HepG2 (cell line): ENCODE data around the gene RTP2. TPM values are rescaled to one million over a fixed set of nuclear protein-coding genes. Genes with fewer than 3 reads are reported as not detected.

Experiments used
- BORCS8-MEF2B ChIP-seq: sonication (generic); formaldehyde crosslinking; IDR thresholded peaks from 2 replicates; pipeline ENCODE4 v1.8.0; 2022; ENCODE audit warnings: mild to moderate bottlenecking, missing genetic modification reagents
- CBX2 ChIP-seq, 2 experiments: fragments of 200-600 bp in 1 of 2; sonication (generic); formaldehyde crosslinking in 1 of 2; IDR thresholded peaks; 2 replicates each; pipeline versions ENCODE4 v1.7.0 to v1.8.1; 2018 to 2022; ENCODE audit warnings: low read depth in 2 of 2, low read length in 1 of 2, mild to moderate bottlenecking in 1 of 2, missing genetic modification reagents in 1 of 2
- CC2D1A ChIP-seq: sonication (generic); formaldehyde crosslinking; IDR thresholded peaks from 2 replicates; pipeline ENCODE4 v1.8.1; 2023; ENCODE audit warnings: mild to moderate bottlenecking, missing genetic modification reagents
- CENPT ChIP-seq: sonication (generic); formaldehyde crosslinking; IDR thresholded peaks from 2 replicates; pipeline ENCODE4 v1.8.0; 2022; ENCODE audit warnings: low read depth, mild to moderate bottlenecking, moderate library complexity, missing genetic modification reagents
- HOXA7 ChIP-seq: sonication (generic); formaldehyde crosslinking; IDR thresholded peaks from 2 replicates; pipeline ENCODE4 v1.8.1; 2022; ENCODE audit warnings: mild to moderate bottlenecking, missing genetic modification reagents, moderate library complexity
- KDM2A ChIP-seq: sonication (generic); formaldehyde crosslinking; IDR thresholded peaks from 2 replicates; pipeline ENCODE4 v1.4.0; 2020; ENCODE audit warnings: low read depth, missing genetic modification reagents, borderline replicate concordance
- NAIF1 ChIP-seq: sonication (generic); formaldehyde crosslinking; IDR thresholded peaks from 2 replicates; pipeline ENCODE4 v1.5.0; 2020; ENCODE audit warnings: mild to moderate bottlenecking, missing genetic modification reagents, borderline replicate concordance
- NCOA1 ChIP-seq: sonication (generic); formaldehyde crosslinking; IDR thresholded peaks from 2 replicates; pipeline ENCODE4 v1.9.0; 2021; ENCODE audit warnings: missing genetic modification reagents
- RXRB ChIP-seq: IDR thresholded peaks from 2 replicates; pipeline ENCODE4 v1.6.1; 2016; ENCODE audit warnings: borderline replicate concordance, missing genetic modification reagents, missing compliant biosample characterization
- SNAI1 ChIP-seq: sonication (generic); formaldehyde crosslinking; IDR thresholded peaks from 2 replicates; pipeline ENCODE4 v1.5.0; 2020; ENCODE audit warnings: mild to moderate bottlenecking, missing genetic modification reagents, borderline replicate concordance
- SOX6 ChIP-seq, 2 experiments: fragments of 450-650 bp in 1 of 2; sonication (generic) in 1 of 2; formaldehyde crosslinking in 1 of 2; IDR thresholded peaks; 2 replicates each; pipeline versions ENCODE4 v1.4.0 to v1.6.1; 2017 to 2020; ENCODE audit warnings: antibody characterized with exemption in 1 of 2, mild to moderate bottlenecking in 1 of 2, missing genetic modification reagents in 1 of 2
- SRSF1 ChIP-seq: fragments of 200-400 bp; formaldehyde crosslinking; optimal IDR thresholded peaks from 2 replicates; pipeline ENCODE3; 2017; ENCODE audit warnings: mild to moderate bottlenecking, low read depth, low read length, moderate library complexity
- TEAD3 ChIP-seq: optimal IDR thresholded peaks from 2 replicates; pipeline ENCODE3; 2016; ENCODE audit warnings: borderline replicate concordance
- ZFX ChIP-seq: sonication (generic); formaldehyde crosslinking; IDR thresholded peaks from 2 replicates; pipeline ENCODE4 v1.4.0; 2020; ENCODE audit warnings: mild to moderate bottlenecking, low read depth, missing genetic modification reagents, moderate library complexity
- ZNF138 ChIP-seq: sonication (generic); formaldehyde crosslinking; IDR thresholded peaks from 2 replicates; pipeline ENCODE4 v1.5.0; 2020; ENCODE audit warnings: mild to moderate bottlenecking, low read depth, missing genetic modification reagents
- ZNF143 ChIP-seq: sonication (generic); formaldehyde crosslinking; IDR thresholded peaks from 2 replicates; pipeline ENCODE4 v1.4.0; 2020; ENCODE audit warnings: missing genetic modification reagents
- ZNF224 ChIP-seq: sonication (generic); formaldehyde crosslinking; IDR thresholded peaks from 2 replicates; pipeline ENCODE4 v1.5.0; 2020; ENCODE audit warnings: mild to moderate bottlenecking, missing genetic modification reagents
- ZNF776 ChIP-seq: sonication (generic); formaldehyde crosslinking; IDR thresholded peaks from 2 replicates; pipeline ENCODE4 v1.4.0; 2020; ENCODE audit warnings: mild to moderate bottlenecking, missing genetic modification reagents
- ZSCAN31 ChIP-seq: sonication (generic); formaldehyde crosslinking; IDR thresholded peaks from 2 replicates; pipeline ENCODE4 v1.5.0; 2020; ENCODE audit warnings: low read depth, mild to moderate bottlenecking, missing genetic modification reagents
- polyA plus RNA-seq, 8 experiments: library from polyadenylated mRNA; depleted of rRNA in 3 of 8; stranded (reverse) in 7 of 8; unstranded in 1 of 8; fragments of >200 nt; fragmentation: Illumina TruSeq in 4 of 8; extraction: Trizol in 4 of 8; gene quantifications; 2 replicates each; pipeline versions ENCODE4 v1.2.1 to v1.2.3, GENCODE V29; 2011 to 2016; ENCODE audit warnings: low read depth in 4 of 8, missing spikeins in 1 of 8, mixed read lengths in 1 of 8; ENCODE audit not compliant: insufficient read depth in 1 of 8
- total RNA-seq, 5 experiments: library from RNA; depleted of rRNA; stranded (reverse); fragments of >200 nt; fragmentation: Illumina TruSeq; extraction: Trizol; gene quantifications; 2 replicates each; pipeline ENCODE4 v1.2.3, GENCODE V29; 2016; ENCODE audit warnings: low read depth in 1 of 5
- TF ChIP-seq, protein P1 (sequence below): sonication (generic); formaldehyde crosslinking; IDR thresholded peaks from 2 replicates; pipeline ENCODE4 v1.5.0; 2020; ENCODE audit warnings: mild to moderate bottlenecking, missing genetic modification reagents
- TF ChIP-seq, protein P2 (sequence below), 2 experiments: sonication (generic) in 1 of 2; formaldehyde crosslinking in 1 of 2; IDR thresholded peaks; 2 replicates each; pipeline versions ENCODE4 v1.4.0 to v1.6.1; 2016 to 2020; ENCODE audit warnings: borderline replicate concordance in 1 of 2, low read depth in 1 of 2, mild to moderate bottlenecking in 1 of 2, missing genetic modification reagents in 1 of 2

The RTP2 gene
- total and polyA plus RNA-seq, 2 of the 13 experiments (the other 11 are each of a cell fraction or from before 2014, with no cell fraction given): not detected

- TF ChIP-seq NCOA1 (CRISPR knock-in tag) (0 out of 2 replicates have a peak, but pooled peaks have one; percentile 30), BORCS8-MEF2B (peak; percentile 40; the same call in 1 of the 2 replicates), SRSF1 (peak; percentile 23), SNAI1 (CRISPR knock-in tag) (no peak), ZNF143 (CRISPR knock-in tag) (no peak), ZNF776 (CRISPR knock-in tag) (no peak), CENPT (CRISPR knock-in tag) (no peak), HOXA7 (CRISPR knock-in tag) (no peak), ZSCAN31 (CRISPR knock-in tag) (no peak), NAIF1 (CRISPR knock-in tag) (no peak), KDM2A (CRISPR knock-in tag) (peak; percentile 87), TEAD3 (CRISPR knock-in tag) (peak; percentile 49), RXRB (CRISPR knock-in tag) (peak; percentile 43), CC2D1A (CRISPR knock-in tag) (no peak), SOX6 (IDR thresholded peaks at IDR 0.05) (no peak), SOX6 (CRISPR knock-in tag; IDR thresholded peaks at IDR 0.05) (peak; percentile 54; the same call in 1 of the 2 replicates), ZNF224 (CRISPR knock-in tag) (no peak), ZNF138 (0 out of 2 replicates have a peak, but pooled peaks have one; percentile 24), CBX2 (IDR thresholded peaks at IDR 0.05; ENCODE audit: low read depth, low read length) (no peak), CBX2 (CRISPR knock-in tag; IDR thresholded peaks at IDR 0.05; ENCODE audit: low read depth) (no peak), ZFX (peak; percentile 50; the same call in 1 of the 2 replicates)
- TF ChIP-seq, protein P1, sequence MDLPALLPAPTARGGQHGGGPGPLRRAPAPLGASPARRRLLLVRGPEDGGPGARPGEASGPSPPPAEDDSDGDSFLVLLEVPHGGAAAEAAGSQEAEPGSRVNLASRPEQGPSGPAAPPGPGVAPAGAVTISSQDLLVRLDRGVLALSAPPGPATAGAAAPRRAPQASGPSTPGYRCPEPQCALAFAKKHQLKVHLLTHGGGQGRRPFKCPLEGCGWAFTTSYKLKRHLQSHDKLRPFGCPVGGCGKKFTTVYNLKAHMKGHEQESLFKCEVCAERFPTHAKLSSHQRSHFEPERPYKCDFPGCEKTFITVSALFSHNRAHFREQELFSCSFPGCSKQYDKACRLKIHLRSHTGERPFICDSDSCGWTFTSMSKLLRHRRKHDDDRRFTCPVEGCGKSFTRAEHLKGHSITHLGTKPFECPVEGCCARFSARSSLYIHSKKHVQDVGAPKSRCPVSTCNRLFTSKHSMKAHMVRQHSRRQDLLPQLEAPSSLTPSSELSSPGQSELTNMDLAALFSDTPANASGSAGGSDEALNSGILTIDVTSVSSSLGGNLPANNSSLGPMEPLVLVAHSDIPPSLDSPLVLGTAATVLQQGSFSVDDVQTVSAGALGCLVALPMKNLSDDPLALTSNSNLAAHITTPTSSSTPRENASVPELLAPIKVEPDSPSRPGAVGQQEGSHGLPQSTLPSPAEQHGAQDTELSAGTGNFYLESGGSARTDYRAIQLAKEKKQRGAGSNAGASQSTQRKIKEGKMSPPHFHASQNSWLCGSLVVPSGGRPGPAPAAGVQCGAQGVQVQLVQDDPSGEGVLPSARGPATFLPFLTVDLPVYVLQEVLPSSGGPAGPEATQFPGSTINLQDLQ (CRISPR knock-in tag): 0 out of 2 replicates have a peak, but pooled peaks have one; percentile 19
- TF ChIP-seq, protein P2, sequence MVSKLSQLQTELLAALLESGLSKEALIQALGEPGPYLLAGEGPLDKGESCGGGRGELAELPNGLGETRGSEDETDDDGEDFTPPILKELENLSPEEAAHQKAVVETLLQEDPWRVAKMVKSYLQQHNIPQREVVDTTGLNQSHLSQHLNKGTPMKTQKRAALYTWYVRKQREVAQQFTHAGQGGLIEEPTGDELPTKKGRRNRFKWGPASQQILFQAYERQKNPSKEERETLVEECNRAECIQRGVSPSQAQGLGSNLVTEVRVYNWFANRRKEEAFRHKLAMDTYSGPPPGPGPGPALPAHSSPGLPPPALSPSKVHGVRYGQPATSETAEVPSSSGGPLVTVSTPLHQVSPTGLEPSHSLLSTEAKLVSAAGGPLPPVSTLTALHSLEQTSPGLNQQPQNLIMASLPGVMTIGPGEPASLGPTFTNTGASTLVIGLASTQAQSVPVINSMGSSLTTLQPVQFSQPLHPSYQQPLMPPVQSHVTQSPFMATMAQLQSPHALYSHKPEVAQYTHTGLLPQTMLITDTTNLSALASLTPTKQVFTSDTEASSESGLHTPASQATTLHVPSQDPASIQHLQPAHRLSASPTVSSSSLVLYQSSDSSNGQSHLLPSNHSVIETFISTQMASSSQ (IDR thresholded peaks at IDR 0.05; ENCODE audit: low read depth): no peak
- TF ChIP-seq, protein P2 (CRISPR knock-in tag; IDR thresholded peaks at IDR 0.05; ENCODE audit: borderline replicate concordance): peak; percentile 19; the same call in 1 of the 2 replicates
Measured at GRCh38 chr3:187739561-187740332, 37.4 kb upstream of the RTP2 start (continued).
